ENCODE data around the gene PARS2. TPM values are rescaled to one million over a fixed set of nuclear protein-coding genes. Genes with fewer than 3 reads are reported as not detected.

The PARS2 gene
- total RNA-seq, result 3.3 and 4.6 TPM in 2 replicates

GRCh38 chr1:54764133-54764921, at the start of gene PARS2:
TSS of gene PARS2 (minus strand) at chr1:54764523. CDS start at chr1:54759161, 5,362 bp downstream.

GRCh38 chr1:54800899-54801759, 36.8 kb upstream of the PARS2 start, which contains the start of gene TTC22:
TSS of gene TTC22 (minus strand) at chr1:54801323. CDS start at chr1:54801163, 160 bp downstream.

GRCh38 chr1:54715493-54716298, 48.6 kb downstream of the PARS2 start, which contains the start of gene TTC4:
TSS of gene TTC4 (plus strand) at chr1:54715861. CDS start at chr1:54715909, 48 bp downstream.

Other genes starting within 250 kb of the PARS2 start
- gene ACOT11, start 216.3 kb downstream of the PARS2 start, total RNA-seq, result 1.8 and 6.6 TPM in 2 replicates
- gene FAM151A, start 141.0 kb downstream of the PARS2 start, total RNA-seq, result not detected in 2 replicates
- gene MROH7, start 122.7 kb downstream of the PARS2 start, total RNA-seq, result 0.14 and 0.92 TPM in 2 replicates
- 14.2 and 18.3 TPM in 2 replicates for gene TTC4, start 48.7 kb downstream of the PARS2 start, total RNA-seq
- not detected in 2 replicates for gene TTC22, start 36.8 kb upstream of the PARS2 start, total RNA-seq
- gene DHCR24, start 122.7 kb upstream of the PARS2 start, total RNA-seq, result 130 TPM in 2 replicates
- gene TMEM61, start 216.1 kb upstream of the PARS2 start, total RNA-seq, result not detected in 2 replicates
- not detected in 2 replicates for gene BSND, start 234.4 kb upstream of the PARS2 start, total RNA-seq